Measurements from ENCODE around the gene CCDC122.

Gene CCDC122

GRCh38 chr13:43805681-43806128 is 73.8 kb downstream of the CCDC122 start:
- Histone ChIP-seq H3K56ac (ENCODE audit: low read length) (no peak overlapping the region), H3K4ac (ENCODE audit: low read depth, low read length) (no peak overlapping the region), H2BK120ac (ENCODE audit: low read depth, low read length) (no peak overlapping the region), H3K36me3 (ENCODE audit: control insufficient read depth, insufficient read depth, low read length) (no peaks in the 10 kb centered on the region), H3K18ac (ENCODE audit: low read length) (no peak overlapping the region), H3K79me1 (ENCODE audit: low read length) (no peaks in the 10 kb centered on the region), H3K27ac (ENCODE audit: low read depth, low read length) (no peak overlapping the region), H3K4me3 (ENCODE audit: low read length) (no peak overlapping the region), H4K8ac (ENCODE audit: low read depth, low read length) (no peak overlapping the region), H4K5ac (ENCODE audit: low read length) (no peak overlapping the region), H2BK15ac (replicated peaks; ENCODE audit: low read depth) (no peak overlapping the region), H3K4me2 (ENCODE audit: low read length) (no peak overlapping the region), H3K79me2 (ENCODE audit: control insufficient read depth, insufficient read depth, low read length) (no peaks in the 10 kb centered on the region), H3K27me3 (ENCODE audit: insufficient read depth, low read length, poor library complexity) (no peaks in the 10 kb centered on the region), H2AK5ac (ENCODE audit: low read length) (no peak overlapping the region), H3K23ac (ENCODE audit: low read length) (no peak overlapping the region), H2BK5ac (ENCODE audit: low read length) (no peak overlapping the region), H3K4me1 (ENCODE audit: control insufficient read depth, low read depth, low read length) (peaks cover 2% of the 10 kb centered on the region), H3K9ac (ENCODE audit: low read length) (no peak overlapping the region)
- DNase-seq, result peak; percentile 59
- no CpG with 5 or more reads among the region's 6 CpGs for WGBS (ENCODE audit: extremely low coverage, insufficient coverage, low lambda C conversion rate)

- Histone ChIP-seq H2AK5ac (ENCODE audit: low read length) (no peak overlapping the region), H2BK120ac (ENCODE audit: low read depth, low read length) (no peak overlapping the region), H3K36me3 (ENCODE audit: control insufficient read depth, insufficient read depth, low read length) (no peaks in the 10 kb centered on the region), H3K9ac (ENCODE audit: low read length) (no peak overlapping the region), H3K56ac (ENCODE audit: low read length) (peak overlapping the region; percentile 51), H3K18ac (ENCODE audit: low read length) (no peak overlapping the region), H3K79me2 (ENCODE audit: control insufficient read depth, insufficient read depth, low read length) (no peaks in the 10 kb centered on the region), H3K23ac (ENCODE audit: low read length) (no peak overlapping the region), H2BK15ac (replicated peaks; ENCODE audit: low read depth) (no peak overlapping the region), H3K27me3 (ENCODE audit: insufficient read depth, low read length, poor library complexity) (no peaks in the 10 kb centered on the region), H3K79me1 (ENCODE audit: low read length) (no peaks in the 10 kb centered on the region), H3K4ac (ENCODE audit: low read depth, low read length) (peak overlapping the region; percentile 59), H4K5ac (ENCODE audit: low read length) (no peak overlapping the region), H3K4me2 (ENCODE audit: low read length) (no peak overlapping the region), H3K4me3 (ENCODE audit: low read length) (no peak overlapping the region), H3K4me1 (ENCODE audit: control insufficient read depth, low read depth, low read length) (peaks cover 2% of the 10 kb centered on the region), H2BK5ac (ENCODE audit: low read length) (no peak overlapping the region), H4K8ac (ENCODE audit: low read depth, low read length) (no peak overlapping the region), H3K27ac (ENCODE audit: low read depth, low read length) (no peak overlapping the region)
- DNase-seq, result peak; percentile 51
- no CpG with 5 or more reads among the region's 3 CpGs for WGBS (ENCODE audit: extremely low coverage, insufficient coverage, low lambda C conversion rate)
These were observed 74.5 kb downstream of the CCDC122 start for GRCh38 chr13:43805071-43805468.

GRCh38 chr13:43804461-43805070 is 75.0 kb downstream of the CCDC122 start:
- Histone ChIP-seq H3K18ac (ENCODE audit: low read length) (no peak overlapping the region), H3K27ac (ENCODE audit: low read depth, low read length) (no peak overlapping the region), H2AK5ac (ENCODE audit: low read length) (no peak overlapping the region), H3K4me3 (ENCODE audit: low read length) (no peak overlapping the region), H4K8ac (ENCODE audit: low read depth, low read length) (no peak overlapping the region), H4K5ac (ENCODE audit: low read length) (no peak overlapping the region), H3K4me1 (ENCODE audit: control insufficient read depth, low read depth, low read length) (peaks cover 2% of the 10 kb centered on the region), H3K9ac (ENCODE audit: low read length) (no peak overlapping the region), H3K4me2 (ENCODE audit: low read length) (no peak overlapping the region), H3K23ac (ENCODE audit: low read length) (no peak overlapping the region), H2BK15ac (replicated peaks; ENCODE audit: low read depth) (no peak overlapping the region), H3K56ac (ENCODE audit: low read length) (no peak overlapping the region), H3K79me1 (ENCODE audit: low read length) (no peaks in the 10 kb centered on the region), H3K36me3 (ENCODE audit: control insufficient read depth, insufficient read depth, low read length) (no peaks in the 10 kb centered on the region), H2BK5ac (ENCODE audit: low read length) (no peak overlapping the region), H2BK120ac (ENCODE audit: low read depth, low read length) (no peak overlapping the region), H3K4ac (ENCODE audit: low read depth, low read length) (peak overlapping the region; percentile 59), H3K27me3 (ENCODE audit: insufficient read depth, low read length, poor library complexity) (no peaks in the 10 kb centered on the region), H3K79me2 (ENCODE audit: control insufficient read depth, insufficient read depth, low read length) (no peaks in the 10 kb centered on the region)
- no CpG with 5 or more reads among the region's 5 CpGs for WGBS (ENCODE audit: extremely low coverage, insufficient coverage, low lambda C conversion rate)
- peak; percentile 53 for DNase-seq

GRCh38 chr13:43802511-43802910 is 77.0 kb downstream of the CCDC122 start:
- Histone ChIP-seq H3K23ac (ENCODE audit: low read length) (no peak overlapping the region), H2BK5ac (ENCODE audit: low read length) (no peak overlapping the region), H3K4ac (ENCODE audit: low read depth, low read length) (no peak overlapping the region), H2AK5ac (ENCODE audit: low read length) (no peak overlapping the region), H4K5ac (ENCODE audit: low read length) (no peak overlapping the region), H3K79me2 (ENCODE audit: control insufficient read depth, insufficient read depth, low read length) (no peaks in the 10 kb centered on the region), H3K4me3 (ENCODE audit: low read length) (no peak overlapping the region), H3K36me3 (ENCODE audit: control insufficient read depth, insufficient read depth, low read length) (no peaks in the 10 kb centered on the region), H3K79me1 (ENCODE audit: low read length) (no peaks in the 10 kb centered on the region), H3K4me1 (ENCODE audit: control insufficient read depth, low read depth, low read length) (peaks cover 2% of the 10 kb centered on the region), H3K4me2 (ENCODE audit: low read length) (no peak overlapping the region), H3K56ac (ENCODE audit: low read length) (no peak overlapping the region), H3K27me3 (ENCODE audit: insufficient read depth, low read length, poor library complexity) (no peaks in the 10 kb centered on the region), H2BK120ac (ENCODE audit: low read depth, low read length) (no peak overlapping the region), H3K27ac (ENCODE audit: low read depth, low read length) (no peak overlapping the region), H3K9ac (ENCODE audit: low read length) (no peak overlapping the region), H4K8ac (ENCODE audit: low read depth, low read length) (no peak overlapping the region), H2BK15ac (replicated peaks; ENCODE audit: low read depth) (no peak overlapping the region), H3K18ac (ENCODE audit: low read length) (no peak overlapping the region)
- no peak for DNase-seq

GRCh38 chr13:43800828-43801227 is 78.7 kb downstream of the CCDC122 start:
- no peak overlapping the region for H3K4me3 ChIP-seq (ENCODE audit: low read length)
- H2AK5ac ChIP-seq (ENCODE audit: low read length), result no peak overlapping the region
- no peak overlapping the region for H3K56ac ChIP-seq (ENCODE audit: low read length)
- H3K23ac ChIP-seq (ENCODE audit: low read length), result no peak overlapping the region
- H3K27me3 ChIP-seq (ENCODE audit: insufficient read depth, low read length, poor library complexity), result no peaks in the 10 kb centered on the region
- H2BK5ac ChIP-seq (ENCODE audit: low read length), result no peak overlapping the region
- H4K8ac ChIP-seq (ENCODE audit: low read depth, low read length), result no peak overlapping the region
- no peak overlapping the region for H2BK120ac ChIP-seq (ENCODE audit: low read depth, low read length)
- H3K9ac ChIP-seq (ENCODE audit: low read length), result no peak overlapping the region
- no peaks in the 10 kb centered on the region for H3K79me1 ChIP-seq (ENCODE audit: low read length)
- H4K5ac ChIP-seq (ENCODE audit: low read length), result no peak overlapping the region
- no peak for DNase-seq
- no peaks in the 10 kb centered on the region for H3K79me2 ChIP-seq (ENCODE audit: control insufficient read depth, insufficient read depth, low read length)
- H2BK15ac ChIP-seq (replicated peaks; ENCODE audit: low read depth), result no peak overlapping the region
- no peaks in the 10 kb centered on the region for H3K36me3 ChIP-seq (ENCODE audit: control insufficient read depth, insufficient read depth, low read length)
- no peak overlapping the region for H3K18ac ChIP-seq (ENCODE audit: low read length)
- no peak overlapping the region for H3K4me2 ChIP-seq (ENCODE audit: low read length)
- no peak overlapping the region for H3K4ac ChIP-seq (ENCODE audit: low read depth, low read length)
- WGBS (ENCODE audit: extremely low coverage, insufficient coverage, low lambda C conversion rate), result no CpG with 5 or more reads among the region's 3 CpGs
- H3K27ac ChIP-seq (ENCODE audit: low read depth, low read length), result no peak overlapping the region
- peaks cover 2% of the 10 kb centered on the region for H3K4me1 ChIP-seq (ENCODE audit: control insufficient read depth, low read depth, low read length)

- Histone ChIP-seq H3K27ac (ENCODE audit: low read depth, low read length) (no peak overlapping the region), H3K27me3 (ENCODE audit: insufficient read depth, low read length, poor library complexity) (no peaks in the 10 kb centered on the region), H4K5ac (ENCODE audit: low read length) (no peak overlapping the region), H2BK15ac (replicated peaks; ENCODE audit: low read depth) (no peak overlapping the region), H3K79me1 (ENCODE audit: low read length) (no peaks in the 10 kb centered on the region), H3K56ac (ENCODE audit: low read length) (no peak overlapping the region), H3K23ac (ENCODE audit: low read length) (no peak overlapping the region), H3K18ac (ENCODE audit: low read length) (no peak overlapping the region), H3K4me3 (ENCODE audit: low read length) (no peak overlapping the region), H2BK5ac (ENCODE audit: low read length) (no peak overlapping the region), H3K79me2 (ENCODE audit: control insufficient read depth, insufficient read depth, low read length) (no peaks in the 10 kb centered on the region), H3K4ac (ENCODE audit: low read depth, low read length) (no peak overlapping the region), H3K4me2 (ENCODE audit: low read length) (no peak overlapping the region), H3K9ac (ENCODE audit: low read length) (no peak overlapping the region), H4K8ac (ENCODE audit: low read depth, low read length) (no peak overlapping the region), H2BK120ac (ENCODE audit: low read depth, low read length) (no peak overlapping the region), H2AK5ac (ENCODE audit: low read length) (no peak overlapping the region), H3K36me3 (ENCODE audit: control insufficient read depth, insufficient read depth, low read length) (no peaks in the 10 kb centered on the region), H3K4me1 (ENCODE audit: control insufficient read depth, low read depth, low read length) (no peaks in the 10 kb centered on the region)
- WGBS (ENCODE audit: extremely low coverage, insufficient coverage, low lambda C conversion rate), result no CpG with 5 or more reads among the region's 4 CpGs
- DNase-seq, result no peak
These were observed 80.3 kb downstream of the CCDC122 start for GRCh38 chr13:43799191-43799590.
